ENCODE measurements around the gene CAP1.
A peak's percentile ranks its signal among the peaks of the same experiment; 100 is the strongest.

CAP1 gene

GRCh38 chr1:40059338-40059959 is 18.9 kb downstream of the CAP1 start:
- DNase-seq = peak in 1 of 2 donors; percentile 49

GRCh38 chr1:40059960-40060750 is 19.6 kb downstream of the CAP1 start:
- peak in 1 of 2 donors; percentile 31 for DNase-seq

- peak in 1 of 2 donors; percentile 24 for DNase-seq
Measured at GRCh38 chr1:40064797-40065499, 24.4 kb downstream of the CAP1 start.

- no peak for DNase-seq
Measured at GRCh38 chr1:40067023-40067422, 26.5 kb downstream of the CAP1 start.

GRCh38 chr1:40067851-40068250 is 27.3 kb downstream of the CAP1 start:
- no peak for DNase-seq

GRCh38 chr1:40072142-40072541 is 31.6 kb downstream of the CAP1 start:
- DNase-seq = no peak

GRCh38 chr1:40073062-40073461 is 32.5 kb downstream of the CAP1 start:
- DNase-seq = no peak

- DNase-seq = no peak
Measured at GRCh38 chr1:40075266-40075665, 34.7 kb downstream of the CAP1 start.

GRCh38 chr1:40076895-40077312 is 36.4 kb downstream of the CAP1 start:
- no peak for DNase-seq

- DNase-seq = peak; percentile 44 to 69
Measured at GRCh38 chr1:40078512-40079333, 38.2 kb downstream of the CAP1 start.

GRCh38 chr1:40079774-40080400 is 39.4 kb downstream of the CAP1 start:
- no peak for DNase-seq

- DNase-seq = no peak
Measured at GRCh38 chr1:40081871-40082270, 41.3 kb downstream of the CAP1 start.

GRCh38 chr1:40084750-40085149 is 44.2 kb downstream of the CAP1 start:
- DNase-seq = peak; percentile 50

GRCh38 chr1:40090652-40091355 is 50.3 kb downstream of the CAP1 start:
- no peak for DNase-seq

GRCh38 chr1:40092241-40092640 is 51.7 kb downstream of the CAP1 start:
- DNase-seq = no peak

- DNase-seq = no peak
Measured at GRCh38 chr1:40092706-40093639, 52.4 kb downstream of the CAP1 start.

GRCh38 chr1:40094466-40095110 is 54.1 kb downstream of the CAP1 start:
- no peak for DNase-seq

GRCh38 chr1:40095806-40096205 is 55.3 kb downstream of the CAP1 start:
- no peak for DNase-seq

GRCh38 chr1:40096646-40096976 is 56.1 kb downstream of the CAP1 start:
- no peak for DNase-seq

Data from CD4-positive, alpha-beta T cell treated with Interleukin-1 beta for 1 hour (primary cell).